Mesendoderm (in vitro differentiated cells): ENCODE measurements around the gene EDDM3A.
A peak's percentile ranks its signal among the peaks of the same experiment; 100 is the strongest.

Experiments
- DNase-seq: peaks from one replicate; pipeline ENCODE4 v3.0.0; 2013
- H2AK5ac ChIP-seq: 2 replicates; pipeline ENCODE4 v1.6.1; 2013; ENCODE audit warnings: low read length, inconsistent platforms
- H2BK120ac ChIP-seq: 2 replicates; pipeline ENCODE4 v1.6.1; 2013; ENCODE audit warnings: low read depth, mild to moderate bottlenecking, low read length, moderate library complexity, mixed read lengths
- H2BK15ac ChIP-seq: replicated peaks from 2 replicates; pipeline ENCODE4 v1.6.1; 2013; ENCODE audit warnings: low read depth, mild to moderate bottlenecking, moderate library complexity
- H2BK5ac ChIP-seq: 2 replicates; pipeline ENCODE4 v1.6.1; 2013; ENCODE audit warnings: low read length, inconsistent platforms
- H3K18ac ChIP-seq: 2 replicates; pipeline ENCODE4 v1.6.1; 2013; ENCODE audit warnings: mild to moderate bottlenecking, low read length, mixed read lengths
- H3K23ac ChIP-seq: one replicate; pipeline ENCODE4 v1.6.1; 2013; ENCODE audit warnings: low read length
- H3K27ac ChIP-seq: 2 replicates; pipeline ENCODE4 v1.5.1; 2013; ENCODE audit warnings: low read depth, mild to moderate bottlenecking, inconsistent platforms, low read length, moderate library complexity
- H3K27me3 ChIP-seq: 2 replicates; pipeline ENCODE4 v1.6.1; 2013; ENCODE audit warnings: low read length, control low read depth, mild to moderate bottlenecking, inconsistent platforms; ENCODE audit not compliant: insufficient read depth, poor library complexity
- H3K36me3 ChIP-seq: 2 replicates; pipeline ENCODE4 v1.6.1; 2013; ENCODE audit warnings: low read length, inconsistent platforms; ENCODE audit not compliant: control insufficient read depth, insufficient read depth
- H3K4ac ChIP-seq: one replicate; pipeline ENCODE4 v1.6.1; 2013; ENCODE audit warnings: low read depth, mild to moderate bottlenecking, low read length, moderate library complexity
- H3K4me1 ChIP-seq: 2 replicates; pipeline ENCODE4 v1.6.1; 2013; ENCODE audit warnings: low read depth, low read length, inconsistent platforms; ENCODE audit not compliant: control insufficient read depth
- H3K4me2 ChIP-seq: 2 replicates; pipeline ENCODE4 v1.6.1; 2013; ENCODE audit warnings: low read length
- H3K4me3 ChIP-seq: 2 replicates; pipeline ENCODE4 v1.5.1; 2013; ENCODE audit warnings: mild to moderate bottlenecking, low read length
- H3K56ac ChIP-seq: one replicate; pipeline ENCODE4 v1.6.1; 2013; ENCODE audit warnings: low read length
- H3K79me1 ChIP-seq: 2 replicates; pipeline ENCODE4 v1.6.1; 2013; ENCODE audit warnings: low read length, inconsistent platforms
- H3K79me2 ChIP-seq: 2 replicates; pipeline ENCODE4 v1.6.1; 2013; ENCODE audit warnings: mild to moderate bottlenecking, low read length; ENCODE audit not compliant: control insufficient read depth, insufficient read depth
- H3K9ac ChIP-seq: 2 replicates; pipeline ENCODE4 v1.6.1; 2013; ENCODE audit warnings: low read length, inconsistent platforms
- H4K5ac ChIP-seq: one replicate; pipeline ENCODE4 v1.6.1; 2013; ENCODE audit warnings: low read length
- H4K8ac ChIP-seq: one replicate; pipeline ENCODE4 v1.6.1; 2013; ENCODE audit warnings: low read depth, mild to moderate bottlenecking, control low read depth, low read length, moderate library complexity
- WGBS: extraction: QIAGEN DNeasy Blood & Tissue Kit; methylation state at CpG from one replicate; pipeline ENCODE4 v1.1.7; 2013; ENCODE audit warnings: low lambda C conversion rate, missing lambda C conversion rate; ENCODE audit not compliant: insufficient coverage; ENCODE audit errors: extremely low coverage; 5-methylcytosine and 5-hydroxymethylcytosine counted together

The EDDM3A gene

GRCh38 chr14:20712904-20713303, 32.8 kb upstream of the EDDM3A start:
- Histone ChIP-seq H3K36me3 (no peaks in the 10 kb centered on the region), H3K4me3 (no peak overlapping the region), H2BK120ac (no peak overlapping the region), H3K27ac (no peak overlapping the region), H2BK15ac (no peak overlapping the region), H4K8ac (no peak overlapping the region), H2AK5ac (no peak overlapping the region), H3K9ac (no peak overlapping the region), H3K79me1 (no peaks in the 10 kb centered on the region), H2BK5ac (no peak overlapping the region), H3K4me2 (no peak overlapping the region), H3K56ac (no peak overlapping the region), H3K18ac (no peak overlapping the region), H3K79me2 (no peaks in the 10 kb centered on the region), H4K5ac (no peak overlapping the region), H3K4ac (no peak overlapping the region), H3K27me3 (no peaks in the 10 kb centered on the region), H3K4me1 (peaks cover 3% of the 10 kb centered on the region), H3K23ac (no peak overlapping the region)
- no peak for DNase-seq
- no CpG with 5 or more reads among the region's 2 CpGs for WGBS

- H3K4me3 ChIP-seq, result no peak overlapping the region
- no peak for DNase-seq
- H3K56ac ChIP-seq, result peak overlapping the region; percentile 15
- no peak overlapping the region for H2BK5ac ChIP-seq
- H3K9ac ChIP-seq, result no peak overlapping the region
- no peaks in the 10 kb centered on the region for H3K79me2 ChIP-seq
- H2AK5ac ChIP-seq, result no peak overlapping the region
- H3K36me3 ChIP-seq, result no peaks in the 10 kb centered on the region
- no peak overlapping the region for H3K4ac ChIP-seq
- H3K27ac ChIP-seq, result no peak overlapping the region
- no peak overlapping the region for H2BK120ac ChIP-seq
- H3K79me1 ChIP-seq, result no peaks in the 10 kb centered on the region
- no peaks in the 10 kb centered on the region for H3K27me3 ChIP-seq
- no CpG with 5 or more reads among the region's 4 CpGs for WGBS
- no peak overlapping the region for H3K4me2 ChIP-seq
- H2BK15ac ChIP-seq, result no peak overlapping the region
- peaks cover 3% of the 10 kb centered on the region for H3K4me1 ChIP-seq
- no peak overlapping the region for H3K18ac ChIP-seq
- H3K23ac ChIP-seq, result no peak overlapping the region
- no peak overlapping the region for H4K5ac ChIP-seq
- H4K8ac ChIP-seq, result no peak overlapping the region
Measured at GRCh38 chr14:20714593-20715250, 31.0 kb upstream of the EDDM3A start.

GRCh38 chr14:20719777-20720176, 25.9 kb upstream of the EDDM3A start:
- Histone ChIP-seq H2AK5ac (no peak overlapping the region), H3K36me3 (no peaks in the 10 kb centered on the region), H3K79me2 (no peaks in the 10 kb centered on the region), H3K9ac (no peak overlapping the region), H4K8ac (no peak overlapping the region), H2BK120ac (no peak overlapping the region), H3K56ac (no peak overlapping the region), H3K4me3 (no peak overlapping the region), H3K23ac (no peak overlapping the region), H3K79me1 (no peaks in the 10 kb centered on the region), H3K27me3 (no peaks in the 10 kb centered on the region), H2BK15ac (no peak overlapping the region), H3K4me2 (no peak overlapping the region), H2BK5ac (no peak overlapping the region), H3K4me1 (no peaks in the 10 kb centered on the region), H4K5ac (no peak overlapping the region), H3K4ac (no peak overlapping the region), H3K18ac (no peak overlapping the region), H3K27ac (no peak overlapping the region)
- WGBS, result no CpG with 5 or more reads among the region's 4 CpGs
- DNase-seq, result no peak

GRCh38 chr14:20720741-20721140, 24.9 kb upstream of the EDDM3A start:
- Histone ChIP-seq H3K27ac (no peak overlapping the region), H4K5ac (no peak overlapping the region), H2BK15ac (no peak overlapping the region), H3K4me2 (no peak overlapping the region), H2BK120ac (no peak overlapping the region), H3K27me3 (no peaks in the 10 kb centered on the region), H2BK5ac (no peak overlapping the region), H2AK5ac (no peak overlapping the region), H3K56ac (no peak overlapping the region), H3K4me1 (no peaks in the 10 kb centered on the region), H3K4ac (no peak overlapping the region), H3K9ac (no peak overlapping the region), H3K79me2 (no peaks in the 10 kb centered on the region), H4K8ac (no peak overlapping the region), H3K79me1 (no peaks in the 10 kb centered on the region), H3K18ac (no peak overlapping the region), H3K4me3 (no peak overlapping the region), H3K23ac (no peak overlapping the region), H3K36me3 (no peaks in the 10 kb centered on the region)
- DNase-seq, result no peak
- no CpG with 5 or more reads among the region's 6 CpGs for WGBS

GRCh38 chr14:20722016-20722415, 23.7 kb upstream of the EDDM3A start:
- H2BK120ac ChIP-seq, result no peak overlapping the region
- no peak overlapping the region for H3K4ac ChIP-seq
- no peak overlapping the region for H3K4me2 ChIP-seq
- H3K23ac ChIP-seq, result no peak overlapping the region
- no peaks in the 10 kb centered on the region for H3K79me1 ChIP-seq
- H3K27ac ChIP-seq, result no peak overlapping the region
- H3K4me1 ChIP-seq, result no peaks in the 10 kb centered on the region
- H2AK5ac ChIP-seq, result no peak overlapping the region
- no peaks in the 10 kb centered on the region for H3K27me3 ChIP-seq
- H4K8ac ChIP-seq, result no peak overlapping the region
- no peak overlapping the region for H3K9ac ChIP-seq
- H4K5ac ChIP-seq, result no peak overlapping the region
- no peaks in the 10 kb centered on the region for H3K36me3 ChIP-seq
- no peak overlapping the region for H2BK5ac ChIP-seq
- no peak overlapping the region for H3K4me3 ChIP-seq
- no peaks in the 10 kb centered on the region for H3K79me2 ChIP-seq
- H3K56ac ChIP-seq, result no peak overlapping the region
- DNase-seq, result no peak
- H2BK15ac ChIP-seq, result no peak overlapping the region
- no peak overlapping the region for H3K18ac ChIP-seq
- WGBS, result no CpG with 5 or more reads among the region's 12 CpGs

GRCh38 chr14:20723488-20723887, 22.2 kb upstream of the EDDM3A start:
- Histone ChIP-seq H2AK5ac (no peak overlapping the region), H3K27ac (no peak overlapping the region), H3K79me2 (no peaks in the 10 kb centered on the region), H2BK120ac (no peak overlapping the region), H3K23ac (no peak overlapping the region), H3K79me1 (no peaks in the 10 kb centered on the region), H3K4me1 (no peaks in the 10 kb centered on the region), H3K18ac (no peak overlapping the region), H3K4me2 (no peak overlapping the region), H4K5ac (no peak overlapping the region), H2BK5ac (no peak overlapping the region), H3K56ac (no peak overlapping the region), H3K4ac (no peak overlapping the region), H3K36me3 (no peaks in the 10 kb centered on the region), H4K8ac (no peak overlapping the region), H3K4me3 (no peak overlapping the region), H2BK15ac (no peak overlapping the region), H3K27me3 (no peaks in the 10 kb centered on the region), H3K9ac (no peak overlapping the region)
- no CpG with 5 or more reads among the region's 28 CpGs for WGBS
- DNase-seq, result no peak
